Effector memory CD8-positive, alpha-beta T cell (primary cell): ENCODE results near the gene MNAT1.
A peak's percentile ranks its signal among the peaks of the same experiment; 100 is the strongest.

Source experiments
- ATAC-seq: fragments of 150-1000 bp; cut with Tn5 transposase; replicated peaks from 2 replicates; pipeline ENCODE4 v1.10.0; 2021; ENCODE audit warnings: mild to moderate bottlenecking, moderate library complexity
- DNase-seq, 3 experiments: peaks; one replicate each; pipeline ENCODE4 v3.0.0; 2021
- H3K27ac Mint-ChIP-seq, 2 donors: one replicate each; pipeline ENCODE4 v1.8.0; 2022; ENCODE audit warnings: mild to moderate bottlenecking in 2 of 2, mixed read lengths in 2 of 2, moderate library complexity in 2 of 2
- H3K27me3 Mint-ChIP-seq, 2 donors: one replicate each; pipeline ENCODE4 v1.8.0; 2022; ENCODE audit warnings: mixed read lengths in 2 of 2
- H3K36me3 Mint-ChIP-seq: one replicate; pipeline ENCODE4 v1.8.0; 2022; ENCODE audit warnings: mild to moderate bottlenecking, moderate library complexity, mixed read lengths; ENCODE audit not compliant: insufficient read depth
- H3K4me1 Mint-ChIP-seq, 2 donors: one replicate each; pipeline ENCODE4 v1.8.0; 2022; ENCODE audit warnings: low read depth in 2 of 2, mixed read lengths in 2 of 2
- H3K4me3 Mint-ChIP-seq, 2 donors: one replicate each; pipeline ENCODE4 v1.8.0; 2022; ENCODE audit warnings: mild to moderate bottlenecking in 2 of 2, mixed read lengths in 2 of 2, moderate library complexity in 2 of 2
- H3K9me3 Mint-ChIP-seq, 2 donors: one replicate each; pipeline ENCODE4 v1.8.0; 2022; ENCODE audit warnings: mixed read lengths in 2 of 2

The MNAT1 gene

GRCh38 chr14:60974090-60974651 is 239.6 kb downstream of the MNAT1 start:
- Mint-ChIP-seq H3K4me1 (peaks cover under 1 to 3% of the 10 kb centered on the region in 2 donors), H3K36me3 (no peaks in the 10 kb centered on the region), H3K27ac (no peak overlapping the region), H3K27me3 (no peaks in the 10 kb centered on the region), H3K4me3 (no peak overlapping the region), H3K9me3 (no peaks in the 10 kb centered on the region)
- ATAC-seq (no peak), DNase-seq (no peak)

DNA sequence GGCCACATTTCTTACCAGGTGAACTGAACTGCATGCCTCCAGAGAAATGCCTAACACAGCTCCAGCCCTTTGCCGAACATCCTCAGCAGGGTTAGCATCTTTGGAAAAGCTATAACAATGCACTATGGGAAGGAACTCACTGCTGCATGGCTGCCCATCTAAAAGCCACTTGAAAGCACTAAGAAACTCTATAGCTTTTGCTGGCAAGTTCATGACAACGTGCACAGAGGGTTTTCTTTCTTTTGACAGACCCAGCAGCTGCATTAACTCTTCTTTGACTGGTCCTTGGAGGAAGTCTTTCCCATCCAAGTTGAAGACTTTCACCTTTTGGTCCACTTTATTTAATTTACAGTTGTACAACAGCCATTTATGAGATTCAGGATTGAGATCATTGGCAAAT is 241.0 kb downstream of the MNAT1 start:
- peaks cover 4 to 9% of the 10 kb centered on the region in 2 donors for H3K4me1 Mint-ChIP-seq
- ATAC-seq (no peak), DNase-seq (no peak)
- no peaks in the 10 kb centered on the region for H3K36me3 Mint-ChIP-seq
- no peak overlapping the region for H3K4me3 Mint-ChIP-seq
- H3K9me3 Mint-ChIP-seq = no peaks in the 10 kb centered on the region
- no peaks in the 10 kb centered on the region for H3K27me3 Mint-ChIP-seq
- peak overlapping the region in 1 of 2 donors; percentile 16 for H3K27ac Mint-ChIP-seq

GRCh38 chr14:60977847-60978246 is 243.3 kb downstream of the MNAT1 start:
- H3K27ac Mint-ChIP-seq = peak overlapping the region; percentile 49 to 65
- no peak for DNase-seq

DNA sequence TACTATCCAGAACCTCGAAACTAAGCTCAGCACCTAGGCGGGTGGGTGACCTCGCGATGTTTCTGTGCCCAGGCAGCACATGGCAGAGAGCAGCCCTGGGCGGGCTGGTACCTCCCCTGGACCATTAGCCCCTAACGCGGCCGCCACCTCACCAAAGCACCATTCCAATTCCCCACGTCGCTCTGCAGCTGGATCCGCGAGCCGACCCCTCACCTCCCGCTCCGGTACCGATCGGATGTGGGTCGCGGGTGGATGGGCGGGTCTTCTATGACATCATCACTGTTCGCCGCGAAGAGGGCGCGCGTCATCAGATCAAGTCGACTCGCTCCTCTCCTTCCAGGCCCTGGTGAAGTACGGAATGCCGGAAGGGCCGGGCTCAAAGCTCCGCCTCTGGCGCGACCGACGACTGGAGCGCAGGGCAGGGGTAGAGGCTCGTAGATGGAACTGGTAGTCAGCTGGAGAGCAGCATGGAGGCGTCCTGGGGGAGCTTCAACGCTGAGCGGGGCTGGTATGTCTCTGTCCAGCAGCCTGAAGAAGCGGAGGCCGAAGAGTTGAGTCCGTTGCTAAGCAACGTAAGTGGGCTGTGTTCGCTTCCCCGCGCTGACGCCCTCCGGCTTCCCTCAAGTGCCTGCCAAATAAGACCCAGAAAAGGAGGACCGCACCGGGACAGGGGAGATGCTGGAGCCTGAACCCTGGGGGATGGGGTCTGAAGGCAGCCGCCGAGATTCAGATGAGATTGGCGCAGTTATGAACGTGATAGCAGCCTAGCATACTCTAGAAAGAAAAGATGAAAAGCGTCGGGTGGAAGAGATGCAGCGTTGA is 246.5 kb downstream of the MNAT1 start, which contains the start of the genes SLC38A6 and TRMT5:
SLC38A6 (plus strand) TSS at position 435 of the 822 bp plus-strand sequence; CDS start at position 468, 33 bp downstream.
TRMT5 (minus strand) TSS at position 269 of the 822 bp plus-strand sequence; CDS start at position 163, 106 bp downstream.
- Mint-ChIP-seq H3K4me3 (no peak within 1 kb of the TSS), H3K4me1 (peaks cover 6 to 13% of the 10 kb centered on the region in 2 donors), H3K36me3 (peaks cover 5% of the 10 kb centered on the region), H3K9me3 (no peaks in the 10 kb centered on the region), H3K27ac (no peak within 1 kb of the TSS), H3K27me3 (no peaks in the 10 kb centered on the region)
- DNase-seq = peak; percentile 88 to 97 (median 90)
- ATAC-seq = peak; percentile 90

More at GRCh38 chr14:60977847-60978246, 243.3 kb downstream of the MNAT1 start:
- ATAC-seq = no peak
- Mint-ChIP-seq H3K9me3 (no peaks in the 10 kb centered on the region), H3K4me1 (peaks cover 4 to 9% of the 10 kb centered on the region in 2 donors), H3K27me3 (no peaks in the 10 kb centered on the region), H3K36me3 (no peaks in the 10 kb centered on the region), H3K4me3 (no peak overlapping the region)

DNA sequence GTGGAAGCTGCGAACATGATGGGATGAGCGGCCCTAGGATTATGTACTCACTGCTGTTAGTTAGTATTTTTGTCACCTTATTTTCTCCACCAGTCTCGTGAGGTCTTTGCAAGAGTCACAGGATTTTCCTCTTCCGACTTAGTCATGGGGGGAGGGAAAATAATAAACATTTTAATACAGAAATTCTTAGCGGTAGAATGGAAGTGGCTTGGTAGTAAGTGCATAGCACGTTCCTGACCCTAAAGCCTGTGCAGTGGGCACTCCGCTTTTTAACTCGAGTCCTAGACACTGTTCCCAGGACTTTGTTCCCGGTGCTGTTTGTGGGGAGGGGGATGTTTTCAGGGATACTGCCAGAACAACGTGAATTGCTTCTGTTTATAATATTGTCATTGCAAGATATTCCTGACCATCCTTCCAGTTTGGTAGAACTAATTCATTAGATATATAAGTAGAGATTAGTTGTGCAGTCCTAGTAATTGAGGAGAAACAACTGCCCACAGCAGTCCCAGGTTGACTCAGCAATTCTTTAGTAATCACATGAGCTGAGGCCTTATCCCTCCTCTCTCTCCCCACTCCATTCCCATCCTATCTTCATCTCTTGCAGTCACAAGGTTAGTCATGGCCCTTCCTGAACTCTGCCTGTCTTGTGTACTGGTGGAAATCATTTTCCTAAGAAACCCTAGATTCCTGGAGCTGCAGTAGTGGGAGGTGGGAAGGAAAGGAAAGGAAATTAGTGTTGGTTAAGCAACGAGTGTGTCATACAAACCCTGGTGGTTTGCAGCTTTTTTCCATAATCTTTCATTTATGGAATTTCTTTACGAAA is 247.3 kb downstream of the MNAT1 start:
- ATAC-seq (no peak), DNase-seq (no peak)
- Mint-ChIP-seq H3K27ac (no peak overlapping the region), H3K27me3 (no peaks in the 10 kb centered on the region), H3K4me1 (peaks cover 6 to 13% of the 10 kb centered on the region in 2 donors), H3K36me3 (peaks cover 8% of the 10 kb centered on the region), H3K9me3 (no peaks in the 10 kb centered on the region), H3K4me3 (no peak overlapping the region)

- H3K27me3 Mint-ChIP-seq = no peaks in the 10 kb centered on the region
- ATAC-seq = no peak
- no peak for DNase-seq
- H3K27ac Mint-ChIP-seq = no peak overlapping the region
- peaks cover 3 to 13% of the 10 kb centered on the region in 2 donors for H3K4me1 Mint-ChIP-seq
- H3K36me3 Mint-ChIP-seq = peaks cover 12% of the 10 kb centered on the region
- no peaks in the 10 kb centered on the region for H3K9me3 Mint-ChIP-seq
- H3K4me3 Mint-ChIP-seq = no peak overlapping the region
These were observed 249.6 kb downstream of the MNAT1 start for GRCh38 chr14:60984196-60984595.

GRCh38 chr14:60986500-60986899 is 251.9 kb downstream of the MNAT1 start:
- no peak for ATAC-seq
- Mint-ChIP-seq H3K9me3 (no peaks in the 10 kb centered on the region), H3K4me1 (peaks cover 3 to 4% of the 10 kb centered on the region in 2 donors), H3K27ac (no peak overlapping the region), H3K4me3 (no peak overlapping the region), H3K27me3 (no peaks in the 10 kb centered on the region), H3K36me3 (peaks cover 12% of the 10 kb centered on the region)
- no peak for DNase-seq

- Mint-ChIP-seq H3K27me3 (no peaks in the 10 kb centered on the region), H3K9me3 (no peaks in the 10 kb centered on the region), H3K27ac (no peak overlapping the region), H3K36me3 (peaks cover 16% of the 10 kb centered on the region), H3K4me1 (peaks cover 2 to 3% of the 10 kb centered on the region in 2 donors), H3K4me3 (no peak overlapping the region)
- DNase-seq (no peak), ATAC-seq (no peak)
These were observed 255.0 kb downstream of the MNAT1 start for GRCh38 chr14:60989599-60989998.

GRCh38 chr14:60998617-60999016 is 264.1 kb downstream of the MNAT1 start:
- H3K27me3 Mint-ChIP-seq = no peaks in the 10 kb centered on the region
- ATAC-seq (no peak), DNase-seq (no peak)
- H3K9me3 Mint-ChIP-seq = no peaks in the 10 kb centered on the region
- H3K4me3 Mint-ChIP-seq = no peak overlapping the region
- H3K4me1 Mint-ChIP-seq = no peaks in the 10 kb centered on the region
- H3K36me3 Mint-ChIP-seq = no peaks in the 10 kb centered on the region
- no peak overlapping the region for H3K27ac Mint-ChIP-seq

- Mint-ChIP-seq H3K27me3 (no peaks in the 10 kb centered on the region), H3K9me3 (no peaks in the 10 kb centered on the region), H3K27ac (no peak overlapping the region), H3K4me3 (no peak overlapping the region), H3K36me3 (no peaks in the 10 kb centered on the region), H3K4me1 (no peaks in the 10 kb centered on the region)
- no peak for ATAC-seq
- DNase-seq = no peak
These were observed 265.0 kb downstream of the MNAT1 start for GRCh38 chr14:60999536-60999935.

- H3K27ac Mint-ChIP-seq = no peak overlapping the region
- H3K27me3 Mint-ChIP-seq = no peaks in the 10 kb centered on the region
- no peak overlapping the region for H3K4me3 Mint-ChIP-seq
- ATAC-seq (no peak), DNase-seq (no peak)
- peaks cover 0 to 2% of the 10 kb centered on the region in 2 donors for H3K9me3 Mint-ChIP-seq
- no peaks in the 10 kb centered on the region for H3K4me1 Mint-ChIP-seq
- H3K36me3 Mint-ChIP-seq = no peaks in the 10 kb centered on the region
These were observed 269.0 kb downstream of the MNAT1 start for GRCh38 chr14:61003571-61003970.

GRCh38 chr14:61019537-61019936 is 285.0 kb downstream of the MNAT1 start:
- Mint-ChIP-seq H3K4me3 (no peak overlapping the region), H3K36me3 (no peaks in the 10 kb centered on the region), H3K9me3 (no peaks in the 10 kb centered on the region), H3K27ac (no peak overlapping the region), H3K4me1 (no peaks in the 10 kb centered on the region), H3K27me3 (no peaks in the 10 kb centered on the region)
- ATAC-seq (no peak), DNase-seq (no peak)
